Uterus (tissue), 2 donors: Measurements from ENCODE around the gene KLRF2.

ENCODE experiments used
- CTCF ChIP-seq, 4 experiments: fragments of 200-600 bp in 2 of 4; fragments of 450-650 bp in 2 of 4; sonication (generic) in 2 of 4; IDR thresholded peaks; one replicate each; pipeline ENCODE4 v1.5.1; 2016 to 2019; ENCODE audit warnings: antibody characterized with exemption in 4 of 4, mild to moderate bottlenecking in 2 of 4, moderate library complexity in 1 of 4
- POLR2A ChIP-seq, 2 donors: fragments of 450-650 bp; IDR thresholded peaks; one replicate each; pipeline ENCODE4 v1.6.1; 2016; ENCODE audit warnings: antibody characterized with exemption in 2 of 2, mild to moderate bottlenecking in 1 of 2, moderate library complexity in 1 of 2

GRCh38 chr12:9851050-9851449 is 30.2 kb upstream of the KLRF2 start:
- TF ChIP-seq CTCF (IDR thresholded peaks at IDR 0.05) (no peak), POLR2A (IDR thresholded peaks at IDR 0.05) (no peak)
